Colonic mucosa (tissue), 4 donors: ENCODE results near the gene TTC28. TPM values are rescaled to one million over a fixed set of nuclear protein-coding genes. Genes with fewer than 3 reads are reported as not detected.

Source experiments
- DNase-seq: peaks from one replicate; pipeline ENCODE4 v3.0.0-alpha.2; 2020
- H3K27ac ChIP-seq: fragments of 200-600 bp; one replicate; pipeline ENCODE4 v1.8.0; 2021
- H3K27me3 ChIP-seq: fragments of 200-600 bp; one replicate; pipeline ENCODE4 v1.8.0; 2021
- H3K36me3 ChIP-seq: fragments of 200-600 bp; one replicate; pipeline ENCODE4 v1.8.0; 2021
- H3K4me1 ChIP-seq: fragments of 200-600 bp; one replicate; pipeline ENCODE4 v1.8.0; 2021; ENCODE audit warnings: mild to moderate bottlenecking
- H3K4me3 ChIP-seq: fragments of 200-600 bp; one replicate; pipeline ENCODE4 v1.8.0; 2021
- H3K9ac ChIP-seq, 2 donors: one replicate each; pipeline ENCODE4 v1.7.0; 2013; ENCODE audit warnings: control low read depth in 2 of 2, low read depth in 2 of 2, low read length in 2 of 2
- H3K9me3 ChIP-seq: fragments of 200-600 bp; one replicate; pipeline ENCODE4 v1.8.0; 2021
- intact Hi-C: fragments of 100-400 bp; cut with DNase I; formaldehyde crosslinking; loops from one replicate; pipeline ENCODE4 v1.14.1; 2022
- total RNA-seq, 2 donors: library from RNA; stranded (reverse); fragmentation: NEBNext Ultra II Directional in 1 of 2; extraction: Animal tissue kit (Norgen Biotek cat#: 25700) in 1 of 2; gene quantifications; one replicate each; pipeline ENCODE4 v1.2.1, GENCODE V29; 2021
- TF ChIP-seq, protein P1 (sequence below): fragments of 200-600 bp; IDR thresholded peaks from one replicate; pipeline ENCODE4 v1.8.0; 2022; ENCODE audit warnings: antibody characterized with exemption, mild to moderate bottlenecking
- donor health status: healthy.
- donor health status: DM: no; HTN: no; CAD: no.
- donor health status: DM: no; HTN: no; CAD: no.

TTC28 gene
- total RNA-seq, 2 donors from 2014 or later: 6.6 to 9.2 TPM

GRCh38 chr22:28344918-28345703 is 334.5 kb downstream of the TTC28 start:
- Histone ChIP-seq H3K9me3 (no peaks in the 10 kb centered on the region), H3K4me3 (no peak overlapping the region), H3K9ac (no peak overlapping the region), H3K36me3 (no peaks in the 10 kb centered on the region), H3K4me1 (no peaks in the 10 kb centered on the region), H3K27me3 (no peaks in the 10 kb centered on the region), H3K27ac (no peak overlapping the region)
- no peak for DNase-seq
- TF ChIP-seq, protein P1, sequence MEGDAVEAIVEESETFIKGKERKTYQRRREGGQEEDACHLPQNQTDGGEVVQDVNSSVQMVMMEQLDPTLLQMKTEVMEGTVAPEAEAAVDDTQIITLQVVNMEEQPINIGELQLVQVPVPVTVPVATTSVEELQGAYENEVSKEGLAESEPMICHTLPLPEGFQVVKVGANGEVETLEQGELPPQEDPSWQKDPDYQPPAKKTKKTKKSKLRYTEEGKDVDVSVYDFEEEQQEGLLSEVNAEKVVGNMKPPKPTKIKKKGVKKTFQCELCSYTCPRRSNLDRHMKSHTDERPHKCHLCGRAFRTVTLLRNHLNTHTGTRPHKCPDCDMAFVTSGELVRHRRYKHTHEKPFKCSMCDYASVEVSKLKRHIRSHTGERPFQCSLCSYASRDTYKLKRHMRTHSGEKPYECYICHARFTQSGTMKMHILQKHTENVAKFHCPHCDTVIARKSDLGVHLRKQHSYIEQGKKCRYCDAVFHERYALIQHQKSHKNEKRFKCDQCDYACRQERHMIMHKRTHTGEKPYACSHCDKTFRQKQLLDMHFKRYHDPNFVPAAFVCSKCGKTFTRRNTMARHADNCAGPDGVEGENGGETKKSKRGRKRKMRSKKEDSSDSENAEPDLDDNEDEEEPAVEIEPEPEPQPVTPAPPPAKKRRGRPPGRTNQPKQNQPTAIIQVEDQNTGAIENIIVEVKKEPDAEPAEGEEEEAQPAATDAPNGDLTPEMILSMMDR: no peak
- intact Hi-C loops: no loop called here

DNA sequence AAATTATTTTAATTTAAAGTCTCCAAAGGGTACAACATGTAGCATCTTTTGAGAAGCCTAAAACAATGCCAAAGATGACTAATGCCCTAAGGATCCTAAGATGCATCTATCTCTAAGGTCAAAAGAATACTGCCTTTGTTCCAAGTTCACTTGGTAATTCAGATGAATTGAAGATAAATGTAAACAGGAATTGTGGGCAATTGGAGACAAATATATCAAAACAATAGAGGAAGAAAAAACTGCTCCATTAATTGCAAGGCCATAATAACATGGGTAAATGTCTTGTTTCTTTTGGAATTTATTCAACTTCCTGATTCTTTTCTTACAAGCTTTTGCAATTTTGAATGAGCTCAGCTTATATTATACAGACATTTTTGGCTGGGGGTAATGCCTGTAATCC is 338.6 kb downstream of the TTC28 start:
- intact Hi-C loops: no loop called here
- no peaks in the 10 kb centered on the region for H3K27me3 ChIP-seq

DNA sequence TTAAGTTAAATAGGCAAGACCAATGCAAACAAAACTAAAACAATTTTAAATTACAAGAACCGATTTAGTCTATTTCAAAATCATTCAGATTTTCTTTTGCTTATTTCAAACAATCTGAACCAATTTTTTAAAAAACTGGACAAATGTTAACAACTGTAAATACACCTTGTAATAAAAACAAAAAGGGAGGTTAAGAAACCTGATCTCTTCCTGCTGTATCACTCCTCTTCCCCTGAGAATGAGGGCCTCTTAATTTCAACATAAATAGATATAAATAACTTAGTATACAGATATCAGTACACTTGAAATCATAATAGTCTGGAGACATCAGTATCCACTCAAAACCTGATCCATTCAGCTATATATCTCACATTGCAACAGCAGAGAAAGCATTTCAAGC is 346.6 kb downstream of the TTC28 start:
- TF ChIP-seq, protein P1: no peak
- Histone ChIP-seq H3K27ac (no peak overlapping the region), H3K36me3 (no peaks in the 10 kb centered on the region), H3K9me3 (no peaks in the 10 kb centered on the region), H3K4me3 (no peak overlapping the region), H3K4me1 (no peaks in the 10 kb centered on the region), H3K9ac (no peak overlapping the region), H3K27me3 (no peaks in the 10 kb centered on the region)
- intact Hi-C loops: no loop called here
- DNase-seq: no peak

More for the DNA sequence above, 338.6 kb downstream of the TTC28 start:
- DNase-seq: no peak
- TF ChIP-seq, protein P1: no peak
- Histone ChIP-seq H3K9ac (no peak overlapping the region), H3K27ac (no peak overlapping the region), H3K4me3 (no peak overlapping the region), H3K36me3 (no peaks in the 10 kb centered on the region), H3K4me1 (no peaks in the 10 kb centered on the region), H3K9me3 (no peaks in the 10 kb centered on the region)

GRCh38 chr22:28332410-28332809 is 347.2 kb downstream of the TTC28 start:
- H3K27ac ChIP-seq: no peak overlapping the region

GRCh38 chr22:28331695-28332094 is 347.9 kb downstream of the TTC28 start:
- H3K36me3 ChIP-seq: no peaks in the 10 kb centered on the region
- no peak overlapping the region for H3K9ac ChIP-seq
- intact Hi-C loops: no loop called here
- no peak for DNase-seq
- TF ChIP-seq, protein P1: no peak
- H3K27me3 ChIP-seq: no peaks in the 10 kb centered on the region
- H3K9me3 ChIP-seq: no peaks in the 10 kb centered on the region
- H3K27ac ChIP-seq: no peak overlapping the region
- H3K4me3 ChIP-seq: no peak overlapping the region
- H3K4me1 ChIP-seq: no peaks in the 10 kb centered on the region

More at GRCh38 chr22:28332410-28332809, 347.2 kb downstream of the TTC28 start:
- no peak overlapping the region for H3K9ac ChIP-seq
- TF ChIP-seq, protein P1: no peak
- no peak for DNase-seq
- H3K9me3 ChIP-seq: no peaks in the 10 kb centered on the region
- H3K27me3 ChIP-seq: no peaks in the 10 kb centered on the region
- no peaks in the 10 kb centered on the region for H3K4me1 ChIP-seq
- H3K36me3 ChIP-seq: no peaks in the 10 kb centered on the region
- H3K4me3 ChIP-seq: no peak overlapping the region
- intact Hi-C loops: no loop called here
